A549 (cell line): Measurements from ENCODE around the gene SPHK1. TPM values are rescaled to one million over a fixed set of nuclear protein-coding genes. Genes with fewer than 3 reads are reported as not detected.

Source experiments
- ATAC-seq, 2 experiments: fragments of 200-7000 bp in 1 of 2; fragments of >200 bp in 1 of 2; cut with Nextera tagmentation in 1 of 2; cut with Tn5 transposase in 1 of 2; 3 replicates each; pipeline versions ENCODE4 v1.8.0 to v1.9.1; 2018 to 2020; ENCODE audit warnings: mild to moderate bottlenecking in 1 of 2, moderate library complexity in 1 of 2
- CTCF ChIA-PET: fragments of 300-600 bp; sonication (Branson Sonifier 250); formaldehyde crosslinking; extraction: SDS; loops from one replicate; lab custom pipeline; 2021; ENCODE audit warnings: antibody characterized with exemption, inconsistent platforms; lab: Yijun Ruan, JAX
- POLR2A ChIA-PET: fragments of 350-600 bp; formaldehyde crosslinking; extraction: SDS; loops from one replicate; lab custom pipeline; 2021; ENCODE audit warnings: antibody characterized with exemption, inconsistent platforms; lab: Yijun Ruan, JAX
- DNase-seq, 2 experiments: peaks; one replicate each; pipeline versions ENCODE4 v3.0.0 to v3.0.0-alpha.2; 2011 to 2016; ENCODE audit warnings: low read depth in 1 of 2, low spot score in 1 of 2
- FAIRE-seq: peaks from 2 replicates; lab custom pipeline; 2011; peaks lifted over from hg19 to GRCh38; lab: Jason Lieb, UNC
- H3K27ac ChIP-seq, 2 experiments: fragments of >200 bp; sonication (Bioruptor Twin); formaldehyde crosslinking; 3 replicates each; pipeline ENCODE4 v1.5.1; 2016 to 2017
- H3K4me1 ChIP-seq: fragments of >200 bp; sonication (Bioruptor Twin); formaldehyde crosslinking; 3 replicates; pipeline ENCODE4 v1.6.1; 2016
- H3K4me2 ChIP-seq: fragments of >200 bp; sonication (Bioruptor Twin); formaldehyde crosslinking; 3 replicates; pipeline ENCODE4 v1.6.1; 2016
- H3K4me3 ChIP-seq: fragments of >200 bp; sonication (Bioruptor Twin); formaldehyde crosslinking; 3 replicates; pipeline ENCODE4 v1.5.1; 2016
- H3K9me3 ChIP-seq: fragments of >200 bp; sonication (Bioruptor Twin); formaldehyde crosslinking; 3 replicates; pipeline ENCODE4 v1.6.1; 2016
- CBX2 ChIP-seq: fragments of 200-600 bp; sonication (generic); IDR thresholded peaks from 2 replicates; pipeline ENCODE4 v1.6.1; 2016; ENCODE audit warnings: low read depth, mild to moderate bottlenecking, borderline replicate concordance
- CBX8 ChIP-seq: fragments of 200-600 bp; sonication (generic); IDR thresholded peaks from 2 replicates; pipeline ENCODE4 v1.6.1; 2016
- CEBPB ChIP-seq, 2 experiments: fragments of >200 bp in 1 of 2; sonication (Bioruptor Twin) in 1 of 2; formaldehyde crosslinking in 1 of 2; IDR thresholded peaks; 2 replicates each; pipeline ENCODE4 v1.6.1; 2012 to 2016
- CHD2 ChIP-seq: fragments of 150-350 bp; IDR thresholded peaks from 2 replicates; pipeline ENCODE4 v1.6.1; 2014; ENCODE audit warnings: low read length; ENCODE audit not compliant: partially characterized antibody
- CHD4 ChIP-seq: fragments of 200-600 bp; sonication (generic); IDR thresholded peaks from 2 replicates; pipeline ENCODE4 v1.6.1; 2016; ENCODE audit warnings: antibody characterized with exemption, mild to moderate bottlenecking, borderline replicate concordance
- EHMT2 ChIP-seq: fragments of 200-600 bp; sonication (generic); IDR thresholded peaks from 2 replicates; pipeline ENCODE4 v1.6.1; 2016; ENCODE audit warnings: antibody characterized with exemption, low read depth, mild to moderate bottlenecking, moderate library complexity
- FOSB ChIP-seq: fragments of 250-450 bp; sonication (Bioruptor Pico); IDR thresholded peaks from 2 replicates; pipeline ENCODE4 v1.5.0; 2020; ENCODE audit warnings: mild to moderate bottlenecking, moderate library complexity
- HDAC2 ChIP-seq: fragments of 200-600 bp; sonication (generic); IDR thresholded peaks from 2 replicates; pipeline ENCODE4 v1.6.1; 2016
- KDM1A ChIP-seq: fragments of 200-600 bp; sonication (generic); IDR thresholded peaks from 2 replicates; pipeline ENCODE4 v1.6.1; 2016; ENCODE audit warnings: low read depth, mild to moderate bottlenecking
- KDM5A ChIP-seq: fragments of 200-600 bp; sonication (generic); IDR thresholded peaks from 2 replicates; pipeline ENCODE4 v1.6.1; 2016; ENCODE audit warnings: antibody characterized with exemption, mild to moderate bottlenecking
- NPAS2 ChIP-seq: fragments of 250-450 bp; sonication (Bioruptor Pico); IDR thresholded peaks from 2 replicates; pipeline ENCODE4 v1.8.0; 2022; ENCODE audit warnings: mild to moderate bottlenecking, moderate library complexity, borderline replicate concordance
- NR3C1 ChIP-seq: fragments of >200 bp; sonication (Bioruptor Twin); formaldehyde crosslinking; IDR thresholded peaks from 3 replicates; pipeline ENCODE4 v1.6.1; 2017
- POLR2AphosphoS2 ChIP-seq: conservative IDR thresholded peaks from 2 replicates; pipeline ENCODE4 v1.6.1; 2012; ENCODE audit warnings: low read length, improper control_type of control experiment, inconsistent platforms
- RAD21 ChIP-seq, 2 experiments: fragments of >200 bp in 1 of 2; sonication (Bioruptor Twin) in 1 of 2; formaldehyde crosslinking in 1 of 2; IDR thresholded peaks in 1 of 2; conservative IDR thresholded peaks in 1 of 2; 2 replicates in 1 of 2; 3 replicates in 1 of 2; pipeline ENCODE4 v1.6.1; 2012 to 2018; ENCODE audit warnings: inconsistent platforms in 1 of 2
- RCOR1 ChIP-seq: fragments of 150-350 bp; IDR thresholded peaks from 2 replicates; pipeline ENCODE4 v1.6.1; 2014; ENCODE audit warnings: antibody characterized with exemption, low read length, low read depth
- RNF2 ChIP-seq: fragments of 200-600 bp; sonication (generic); IDR thresholded peaks from 2 replicates; pipeline ENCODE4 v1.6.1; 2016; ENCODE audit warnings: low read depth, mild to moderate bottlenecking, antibody characterized with exemption, moderate library complexity, borderline replicate concordance
- SREBF2 ChIP-seq: fragments of 450-650 bp; IDR thresholded peaks from 2 replicates; pipeline ENCODE4 v1.6.1; 2014; ENCODE audit warnings: mild to moderate bottlenecking, moderate library complexity
- ZNF302 ChIP-seq: fragments of 250-450 bp; sonication (Bioruptor Pico); IDR thresholded peaks from 2 replicates; pipeline ENCODE4 v1.9.0; 2021; ENCODE audit warnings: inconsistent platforms, mild to moderate bottlenecking, moderate library complexity
- WGBS: methylation state at CpG from one replicate; pipeline ENCODE4 v1.1.6; 2017; ENCODE audit errors: missing lambda C conversion rate; 5-methylcytosine and 5-hydroxymethylcytosine counted together
- polyA plus RNA-seq, 4 experiments: library from polyadenylated mRNA; depleted of rRNA in 3 of 4; stranded (reverse); fragments of >200 nt; fragmentation: RNase III in 1 of 4; extraction: RNeasy Plus Mini Kit Qiagen cat#74134 plus additional on column Dnase treatment in 1 of 4; gene quantifications; 2 replicates in 3 of 4; 3 replicates in 1 of 4; pipeline ENCODE4 v1.2.3, GENCODE V29; 2011 to 2017
- TF ChIP-seq, protein P1 (sequence below): fragments of 200-600 bp; sonication (generic); IDR thresholded peaks from 2 replicates; pipeline ENCODE4 v1.6.1; 2016; ENCODE audit warnings: antibody characterized with exemption, mild to moderate bottlenecking, moderate library complexity
- TF ChIP-seq, protein P2 (sequence below): fragments of >200 bp; sonication (Bioruptor Twin); formaldehyde crosslinking; IDR thresholded peaks from 3 replicates; pipeline ENCODE4 v1.5.1; 2016
- TF ChIP-seq, protein P3 (sequence below): fragments of 250-450 bp; sonication (Bioruptor Pico); IDR thresholded peaks from 2 replicates; pipeline ENCODE4 v1.5.0; 2021; ENCODE audit warnings: mild to moderate bottlenecking, moderate library complexity, borderline replicate concordance
- TF ChIP-seq, protein P4 (sequence below): IDR thresholded peaks from 2 replicates; pipeline ENCODE4 v1.6.1; 2012
- TF ChIP-seq, protein P5 (sequence below): fragments of >200 bp; sonication (Bioruptor Twin); formaldehyde crosslinking; IDR thresholded peaks from 2 replicates; pipeline ENCODE4 v1.6.1; 2016

SPHK1 gene
- polyA plus RNA-seq, 2 of the 4 experiments (the other 2 are of a cell fraction): 4.6 to 14.9 TPM

DNA sequence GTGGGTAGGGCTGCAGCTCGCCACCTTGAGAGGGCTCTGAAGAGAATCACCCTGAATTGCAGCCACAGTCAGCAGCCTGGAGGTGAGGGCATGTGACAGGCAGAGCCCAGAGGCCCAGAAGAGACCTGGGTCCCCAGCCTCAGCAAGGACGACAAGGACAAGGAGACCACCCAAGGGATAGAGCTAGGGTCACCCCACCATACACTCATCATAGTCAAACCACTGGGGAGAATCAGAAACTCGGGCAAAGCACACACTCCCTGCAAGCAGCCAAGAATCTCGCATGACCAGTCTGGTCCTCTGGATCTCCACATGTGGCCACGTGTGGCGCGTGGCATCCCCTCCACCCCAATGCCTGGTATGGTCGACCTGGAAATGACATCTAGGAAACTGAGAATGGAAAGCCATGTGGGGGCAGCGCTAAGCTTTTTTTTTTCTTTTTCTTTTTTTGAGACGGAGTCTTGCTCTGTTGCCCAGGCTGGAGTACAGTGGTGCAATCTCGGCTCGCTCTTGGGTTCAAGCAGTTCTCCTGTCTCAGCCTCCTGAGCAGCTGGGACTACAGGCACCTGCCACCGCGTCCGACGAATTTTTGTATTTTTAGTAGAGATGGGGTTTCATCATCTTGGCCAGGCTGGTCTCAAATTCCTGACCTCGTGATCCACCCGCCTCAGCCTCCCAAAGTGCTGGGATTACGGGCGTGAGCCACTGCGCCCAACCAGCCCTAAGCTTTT is 4.6 kb upstream of the SPHK1 start (continued):
- no peak for TF ChIP-seq CHD4
- TF ChIP-seq NR3C1: no peak
- no peak for TF ChIP-seq KDM5A
- TF ChIP-seq, protein P1, sequence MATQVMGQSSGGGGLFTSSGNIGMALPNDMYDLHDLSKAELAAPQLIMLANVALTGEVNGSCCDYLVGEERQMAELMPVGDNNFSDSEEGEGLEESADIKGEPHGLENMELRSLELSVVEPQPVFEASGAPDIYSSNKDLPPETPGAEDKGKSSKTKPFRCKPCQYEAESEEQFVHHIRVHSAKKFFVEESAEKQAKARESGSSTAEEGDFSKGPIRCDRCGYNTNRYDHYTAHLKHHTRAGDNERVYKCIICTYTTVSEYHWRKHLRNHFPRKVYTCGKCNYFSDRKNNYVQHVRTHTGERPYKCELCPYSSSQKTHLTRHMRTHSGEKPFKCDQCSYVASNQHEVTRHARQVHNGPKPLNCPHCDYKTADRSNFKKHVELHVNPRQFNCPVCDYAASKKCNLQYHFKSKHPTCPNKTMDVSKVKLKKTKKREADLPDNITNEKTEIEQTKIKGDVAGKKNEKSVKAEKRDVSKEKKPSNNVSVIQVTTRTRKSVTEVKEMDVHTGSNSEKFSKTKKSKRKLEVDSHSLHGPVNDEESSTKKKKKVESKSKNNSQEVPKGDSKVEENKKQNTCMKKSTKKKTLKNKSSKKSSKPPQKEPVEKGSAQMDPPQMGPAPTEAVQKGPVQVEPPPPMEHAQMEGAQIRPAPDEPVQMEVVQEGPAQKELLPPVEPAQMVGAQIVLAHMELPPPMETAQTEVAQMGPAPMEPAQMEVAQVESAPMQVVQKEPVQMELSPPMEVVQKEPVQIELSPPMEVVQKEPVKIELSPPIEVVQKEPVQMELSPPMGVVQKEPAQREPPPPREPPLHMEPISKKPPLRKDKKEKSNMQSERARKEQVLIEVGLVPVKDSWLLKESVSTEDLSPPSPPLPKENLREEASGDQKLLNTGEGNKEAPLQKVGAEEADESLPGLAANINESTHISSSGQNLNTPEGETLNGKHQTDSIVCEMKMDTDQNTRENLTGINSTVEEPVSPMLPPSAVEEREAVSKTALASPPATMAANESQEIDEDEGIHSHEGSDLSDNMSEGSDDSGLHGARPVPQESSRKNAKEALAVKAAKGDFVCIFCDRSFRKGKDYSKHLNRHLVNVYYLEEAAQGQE: no peak
- TF ChIP-seq HDAC2: no peak

DNA sequence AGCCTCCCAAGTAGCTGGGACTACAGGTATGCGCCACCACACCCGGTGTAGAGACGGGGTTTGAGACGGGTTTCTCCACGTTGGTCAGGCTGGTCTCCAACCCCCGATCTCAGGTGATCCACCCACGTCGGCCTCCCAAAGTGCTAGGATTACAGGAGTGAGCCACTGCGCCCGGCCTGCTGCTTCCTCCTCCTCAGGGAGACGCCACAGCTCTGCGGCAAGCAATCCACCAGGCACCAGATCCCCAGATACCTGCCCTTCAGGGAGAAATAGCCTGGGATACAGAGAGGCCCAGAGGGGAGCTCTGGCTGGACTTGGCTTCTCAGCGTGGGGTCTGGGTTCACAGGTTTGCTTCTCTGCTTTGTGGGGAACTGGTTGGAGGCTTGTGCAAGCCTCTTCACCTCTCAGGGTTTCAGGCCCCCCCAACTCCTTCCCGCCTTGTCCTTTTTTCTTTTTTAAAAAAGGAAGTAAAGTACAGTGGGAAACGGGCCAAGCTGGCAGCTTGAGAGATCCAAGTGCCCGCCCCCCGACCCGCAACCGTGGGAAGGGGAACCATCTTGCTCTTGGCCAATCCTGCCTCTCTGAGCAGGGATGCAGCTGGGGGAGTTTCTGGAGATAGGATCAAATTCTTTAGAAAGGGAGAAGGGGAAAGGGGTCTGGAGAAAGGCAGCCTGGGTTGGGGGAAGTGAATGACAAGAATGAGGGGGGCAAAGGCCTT is 2.6 kb upstream of the SPHK1 start:
- H3K9me3 ChIP-seq: no peaks in the 10 kb centered on the region
- no peak overlapping the region for H3K27ac ChIP-seq
- TF ChIP-seq CHD4: no peak
- no peak for TF ChIP-seq CBX2
- TF ChIP-seq, protein P2, sequence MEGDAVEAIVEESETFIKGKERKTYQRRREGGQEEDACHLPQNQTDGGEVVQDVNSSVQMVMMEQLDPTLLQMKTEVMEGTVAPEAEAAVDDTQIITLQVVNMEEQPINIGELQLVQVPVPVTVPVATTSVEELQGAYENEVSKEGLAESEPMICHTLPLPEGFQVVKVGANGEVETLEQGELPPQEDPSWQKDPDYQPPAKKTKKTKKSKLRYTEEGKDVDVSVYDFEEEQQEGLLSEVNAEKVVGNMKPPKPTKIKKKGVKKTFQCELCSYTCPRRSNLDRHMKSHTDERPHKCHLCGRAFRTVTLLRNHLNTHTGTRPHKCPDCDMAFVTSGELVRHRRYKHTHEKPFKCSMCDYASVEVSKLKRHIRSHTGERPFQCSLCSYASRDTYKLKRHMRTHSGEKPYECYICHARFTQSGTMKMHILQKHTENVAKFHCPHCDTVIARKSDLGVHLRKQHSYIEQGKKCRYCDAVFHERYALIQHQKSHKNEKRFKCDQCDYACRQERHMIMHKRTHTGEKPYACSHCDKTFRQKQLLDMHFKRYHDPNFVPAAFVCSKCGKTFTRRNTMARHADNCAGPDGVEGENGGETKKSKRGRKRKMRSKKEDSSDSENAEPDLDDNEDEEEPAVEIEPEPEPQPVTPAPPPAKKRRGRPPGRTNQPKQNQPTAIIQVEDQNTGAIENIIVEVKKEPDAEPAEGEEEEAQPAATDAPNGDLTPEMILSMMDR: no peak
- no peak for TF ChIP-seq EHMT2
- TF ChIP-seq, protein P3, sequence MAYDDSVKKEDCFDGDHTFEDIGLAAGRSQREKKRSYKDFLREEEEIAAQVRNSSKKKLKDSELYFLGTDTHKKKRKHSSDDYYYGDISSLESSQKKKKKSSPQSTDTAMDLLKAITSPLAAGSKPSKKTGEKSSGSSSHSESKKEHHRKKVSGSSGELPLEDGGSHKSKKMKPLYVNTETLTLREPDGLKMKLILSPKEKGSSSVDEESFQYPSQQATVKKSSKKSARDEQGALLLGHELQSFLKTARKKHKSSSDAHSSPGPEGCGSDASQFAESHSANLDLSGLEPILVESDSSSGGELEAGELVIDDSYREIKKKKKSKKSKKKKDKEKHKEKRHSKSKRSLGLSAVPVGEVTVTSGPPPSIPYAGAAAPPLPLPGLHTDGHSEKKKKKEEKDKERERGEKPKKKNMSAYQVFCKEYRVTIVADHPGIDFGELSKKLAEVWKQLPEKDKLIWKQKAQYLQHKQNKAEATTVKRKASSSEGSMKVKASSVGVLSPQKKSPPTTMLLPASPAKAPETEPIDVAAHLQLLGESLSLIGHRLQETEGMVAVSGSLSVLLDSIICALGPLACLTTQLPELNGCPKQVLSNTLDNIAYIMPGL (CRISPR knock-in tag): no peak
- TF ChIP-seq FOSB (CRISPR knock-in tag): no peak
- TF ChIP-seq, protein P4, sequence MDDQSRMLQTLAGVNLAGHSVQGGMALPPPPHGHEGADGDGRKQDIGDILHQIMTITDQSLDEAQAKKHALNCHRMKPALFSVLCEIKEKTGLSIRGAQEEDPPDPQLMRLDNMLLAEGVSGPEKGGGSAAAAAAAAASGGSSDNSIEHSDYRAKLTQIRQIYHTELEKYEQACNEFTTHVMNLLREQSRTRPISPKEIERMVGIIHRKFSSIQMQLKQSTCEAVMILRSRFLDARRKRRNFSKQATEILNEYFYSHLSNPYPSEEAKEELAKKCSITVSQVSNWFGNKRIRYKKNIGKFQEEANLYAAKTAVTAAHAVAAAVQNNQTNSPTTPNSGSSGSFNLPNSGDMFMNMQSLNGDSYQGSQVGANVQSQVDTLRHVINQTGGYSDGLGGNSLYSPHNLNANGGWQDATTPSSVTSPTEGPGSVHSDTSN: no peak
- no peak for TF ChIP-seq NPAS2 (CRISPR knock-in tag)
- TF ChIP-seq RCOR1: no peak
- TF ChIP-seq, protein P1: no peak
- TF ChIP-seq, protein P5, sequence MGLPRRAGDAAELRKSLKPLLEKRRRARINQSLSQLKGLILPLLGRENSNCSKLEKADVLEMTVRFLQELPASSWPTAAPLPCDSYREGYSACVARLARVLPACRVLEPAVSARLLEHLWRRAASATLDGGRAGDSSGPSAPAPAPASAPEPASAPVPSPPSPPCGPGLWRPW: no peak
- TF ChIP-seq RAD21 (conservative IDR thresholded peaks at IDR 0.05 in 1 of 2, IDR thresholded peaks at IDR 0.05 in 1 of 2): no peak
- TF ChIP-seq POLR2AphosphoS2: no peak
- TF ChIP-seq KDM1A: no peak
- TF ChIP-seq SREBF2: no peak
- no peak for TF ChIP-seq CHD2
- TF ChIP-seq CBX8: no peak
- no peak for TF ChIP-seq CEBPB (IDR thresholded peaks at IDR 0.05)
- TF ChIP-seq RNF2: no peak
- no peak for TF ChIP-seq ZNF302 (CRISPR knock-in tag)
- 88% methylated on average over 19 of the region's 19 CpGs for WGBS
- ATAC-seq (no peak), DNase-seq (no peak), FAIRE-seq (no peak)
- H3K4me2 ChIP-seq: no peak overlapping the region
- peaks cover 20% of the 10 kb centered on the region for H3K4me1 ChIP-seq
- no peak overlapping the region for H3K4me3 ChIP-seq
- CTCF ChIA-PET: interaction anchor here (0.9 to 43.2 kb wide), 6 partner anchors 24 to 102 kb away, joined by 3 to 1094 read pairs (median 128); partner anchors contain the start of genes PRPSAP1 and QRICH2
- POLR2A ChIA-PET: no interaction called here
